Activated CD4-positive, alpha-beta T cell treated with anti-CD3 and anti-CD28 coated beads for 36 hours (primary cell): Measurements from ENCODE around the gene UNC5B. TPM values are rescaled to one million over a fixed set of nuclear protein-coding genes. Genes with fewer than 3 reads are reported as not detected.

Source experiments
- ATAC-seq: fragments of 200-7000 bp; cut with Tn5 transposase; one replicate; pipeline ENCODE4 v1.10.0; 2021; ENCODE audit warnings: mild to moderate bottlenecking, moderate library complexity
- CTCF ChIA-PET: fragments of 350-600 bp; sonication (Branson Sonifier 250); formaldehyde crosslinking; loops from one replicate; lab custom pipeline; 2021; ENCODE audit warnings: antibody characterized with exemption; lab: Charles Lee
- POLR2A ChIA-PET: fragments of 350-600 bp; sonication (Branson Sonifier 250); formaldehyde crosslinking; loops from one replicate; lab custom pipeline; 2021; ENCODE audit warnings: antibody characterized with exemption, inconsistent platforms; lab: Charles Lee
- DNase-seq: peaks from one replicate; pipeline ENCODE4 v3.0.0-alpha.2; 2020
- H3K27ac Mint-ChIP-seq: one replicate; pipeline ENCODE4 v1.8.0; 2021; ENCODE audit warnings: mixed read lengths
- H3K27me3 Mint-ChIP-seq: one replicate; pipeline ENCODE4 v1.8.0; 2021; ENCODE audit warnings: mixed read lengths
- H3K36me3 Mint-ChIP-seq: one replicate; pipeline ENCODE4 v1.8.0; 2021; ENCODE audit warnings: low read depth, mixed read lengths
- H3K4me1 Mint-ChIP-seq: one replicate; pipeline ENCODE4 v1.8.0; 2021; ENCODE audit warnings: mixed read lengths
- H3K4me3 Mint-ChIP-seq: one replicate; pipeline ENCODE4 v1.8.0; 2021; ENCODE audit warnings: mild to moderate bottlenecking, moderate library complexity, mixed read lengths
- H3K9me3 Mint-ChIP-seq: one replicate; pipeline ENCODE4 v1.8.0; 2021; ENCODE audit warnings: low read depth, mixed read lengths
- intact Hi-C, 2 experiments: fragments of 100-400 bp; cut with DNase I in 1 of 2; cut with micrococcal nuclease in 1 of 2; formaldehyde crosslinking; loops; one replicate each; pipeline versions ENCODE4 v1.14.2 to v1.15.1; 2022 to 2024; cut with DNase I, micrococcal nuclease
- total RNA-seq, 2 experiments: library from RNA; stranded (reverse); gene quantifications; one replicate each; pipeline ENCODE4 v1.2.3, GENCODE V29; 2021

UNC5B gene
- total RNA-seq, 2 experiments from 2014 or later: 0.05 to 0.09 TPM

- no peaks in the 10 kb centered on the region for H3K27me3 Mint-ChIP-seq
- no peaks in the 10 kb centered on the region for H3K9me3 Mint-ChIP-seq
- no peak overlapping the region for H3K27ac Mint-ChIP-seq
- POLR2A ChIA-PET: no interaction called here
- no peaks in the 10 kb centered on the region for H3K36me3 Mint-ChIP-seq
- ATAC-seq: no peak
- DNase-seq: no peak
- no peak overlapping the region for H3K4me3 Mint-ChIP-seq
- CTCF ChIA-PET: interaction anchor here (1.0 kb wide), 1 partner anchor 318 kb away, joined by 4 read pairs; no protein-coding TSS in a partner anchor
- intact Hi-C loops: no loop called here
- H3K4me1 Mint-ChIP-seq: no peaks in the 10 kb centered on the region
Measured at GRCh38 chr10:71243756-71244395, 31.5 kb downstream of the UNC5B start.

- ChIA-PET CTCF (interaction anchor here (0.6 kb wide), 1 partner anchor 706 kb away, joined by 3 read pairs; no protein-coding TSS in a partner anchor), POLR2A (no interaction called here)
- Mint-ChIP-seq H3K9me3 (no peaks in the 10 kb centered on the region), H3K27ac (no peak overlapping the region), H3K4me1 (no peaks in the 10 kb centered on the region), H3K4me3 (no peak overlapping the region), H3K27me3 (no peaks in the 10 kb centered on the region), H3K36me3 (no peaks in the 10 kb centered on the region)
- intact Hi-C loops: no loop called here
- no peak for DNase-seq
- ATAC-seq: no peak
Measured at GRCh38 chr10:71244431-71245419, 32.4 kb downstream of the UNC5B start.

- intact Hi-C loops: no loop called here
- H3K4me1 Mint-ChIP-seq: no peaks in the 10 kb centered on the region
- H3K27me3 Mint-ChIP-seq: no peaks in the 10 kb centered on the region
- H3K9me3 Mint-ChIP-seq: no peaks in the 10 kb centered on the region
- ChIA-PET POLR2A (no interaction called here), CTCF (interaction anchor here (0.6 kb wide), 1 partner anchor 706 kb away, joined by 3 read pairs; no protein-coding TSS in a partner anchor)
- no peak overlapping the region for H3K4me3 Mint-ChIP-seq
- H3K27ac Mint-ChIP-seq: no peak overlapping the region
- H3K36me3 Mint-ChIP-seq: no peaks in the 10 kb centered on the region
- ATAC-seq (no peak), DNase-seq (no peak)
Measured at GRCh38 chr10:71245420-71246325, 33.3 kb downstream of the UNC5B start.

GRCh38 chr10:71246591-71247413 lies 34.4 kb downstream of the UNC5B start:
- H3K4me1 Mint-ChIP-seq: no peaks in the 10 kb centered on the region
- intact Hi-C loops: no loop called here
- H3K9me3 Mint-ChIP-seq: no peaks in the 10 kb centered on the region
- no peaks in the 10 kb centered on the region for H3K27me3 Mint-ChIP-seq
- CTCF ChIA-PET: no interaction called here
- H3K36me3 Mint-ChIP-seq: no peaks in the 10 kb centered on the region
- POLR2A ChIA-PET: no interaction called here
- no peak for ATAC-seq
- H3K27ac Mint-ChIP-seq: no peak overlapping the region
- H3K4me3 Mint-ChIP-seq: no peak overlapping the region
- no peak for DNase-seq

GRCh38 chr10:71247414-71247705 lies 35.0 kb downstream of the UNC5B start:
- H3K4me1 Mint-ChIP-seq: no peaks in the 10 kb centered on the region
- H3K36me3 Mint-ChIP-seq: no peaks in the 10 kb centered on the region
- H3K4me3 Mint-ChIP-seq: no peak overlapping the region
- intact Hi-C loops: no loop called here
- H3K9me3 Mint-ChIP-seq: no peaks in the 10 kb centered on the region
- ChIA-PET POLR2A (no interaction called here), CTCF (interaction anchor here (0.6 kb wide), 1 partner anchor 302 kb away, joined by 3 read pairs; no protein-coding TSS in a partner anchor)
- H3K27ac Mint-ChIP-seq: no peak overlapping the region
- H3K27me3 Mint-ChIP-seq: no peaks in the 10 kb centered on the region
- no peak for DNase-seq
- no peak for ATAC-seq

- Mint-ChIP-seq H3K27me3 (no peaks in the 10 kb centered on the region), H3K4me1 (no peaks in the 10 kb centered on the region), H3K36me3 (no peaks in the 10 kb centered on the region), H3K9me3 (no peaks in the 10 kb centered on the region), H3K4me3 (no peak overlapping the region), H3K27ac (no peak overlapping the region)
- ChIA-PET CTCF (interaction anchor here (0.6 kb wide), 1 partner anchor 302 kb away, joined by 3 read pairs; no protein-coding TSS in a partner anchor), POLR2A (no interaction called here)
- ATAC-seq: no peak
- DNase-seq: no peak
- intact Hi-C loops: no loop called here
Measured at GRCh38 chr10:71247804-71248203, 35.4 kb downstream of the UNC5B start.

- ChIA-PET POLR2A (no interaction called here), CTCF (no interaction called here)
- no peak for DNase-seq
- Mint-ChIP-seq H3K9me3 (no peaks in the 10 kb centered on the region), H3K4me3 (no peak overlapping the region), H3K27ac (no peak overlapping the region), H3K36me3 (no peaks in the 10 kb centered on the region), H3K4me1 (no peaks in the 10 kb centered on the region), H3K27me3 (no peaks in the 10 kb centered on the region)
- ATAC-seq: no peak
- intact Hi-C loops: no loop called here
Measured at GRCh38 chr10:71248210-71248609, 35.8 kb downstream of the UNC5B start.

GRCh38 chr10:71249996-71250395 lies 37.6 kb downstream of the UNC5B start:
- ChIA-PET CTCF (interaction anchor here (0.9 kb wide), 1 partner anchor 23 kb away, joined by 3 read pairs; no protein-coding TSS in a partner anchor), POLR2A (no interaction called here)
- DNase-seq: no peak
- H3K4me1 Mint-ChIP-seq: no peaks in the 10 kb centered on the region
- H3K27me3 Mint-ChIP-seq: no peaks in the 10 kb centered on the region
- no peak overlapping the region for H3K27ac Mint-ChIP-seq
- H3K36me3 Mint-ChIP-seq: no peaks in the 10 kb centered on the region
- no peak overlapping the region for H3K4me3 Mint-ChIP-seq
- intact Hi-C loops: no loop called here
- H3K9me3 Mint-ChIP-seq: no peaks in the 10 kb centered on the region
- no peak for ATAC-seq

GRCh38 chr10:71250405-71250804 lies 38.0 kb downstream of the UNC5B start:
- intact Hi-C loops: no loop called here
- H3K36me3 Mint-ChIP-seq: no peaks in the 10 kb centered on the region
- H3K9me3 Mint-ChIP-seq: no peaks in the 10 kb centered on the region
- no peaks in the 10 kb centered on the region for H3K4me1 Mint-ChIP-seq
- no peak overlapping the region for H3K4me3 Mint-ChIP-seq
- H3K27me3 Mint-ChIP-seq: no peaks in the 10 kb centered on the region
- ChIA-PET POLR2A (no interaction called here), CTCF (no interaction called here)
- no peak for ATAC-seq
- no peak overlapping the region for H3K27ac Mint-ChIP-seq
- DNase-seq: no peak

GRCh38 chr10:71250842-71251241 lies 38.5 kb downstream of the UNC5B start:
- intact Hi-C loops: no loop called here
- ChIA-PET POLR2A (no interaction called here), CTCF (no interaction called here)
- no peaks in the 10 kb centered on the region for H3K27me3 Mint-ChIP-seq
- no peak overlapping the region for H3K4me3 Mint-ChIP-seq
- H3K4me1 Mint-ChIP-seq: no peaks in the 10 kb centered on the region
- no peak overlapping the region for H3K27ac Mint-ChIP-seq
- ATAC-seq (no peak), DNase-seq (no peak)
- H3K9me3 Mint-ChIP-seq: no peaks in the 10 kb centered on the region
- no peaks in the 10 kb centered on the region for H3K36me3 Mint-ChIP-seq
